Gastrocnemius medialis (tissue), 4 donors: Measurements from ENCODE around the gene NR6A1.

ENCODE experiments used
- CTCF ChIP-seq, 5 experiments: fragments of 450-650 bp in 3 of 5; fragments of 200-600 bp in 2 of 5; sonication (generic) in 2 of 5; IDR thresholded peaks in 4 of 5; conservative IDR thresholded peaks in 1 of 5; 1 replicate in 4 of 5; 2 replicates in 1 of 5; pipeline ENCODE4 v1.5.1; 2016 to 2019; ENCODE audit warnings: antibody characterized with exemption in 5 of 5, mild to moderate bottlenecking in 3 of 5, moderate library complexity in 3 of 5
- POLR2A ChIP-seq, 2 donors: fragments of 450-650 bp; IDR thresholded peaks; one replicate each; pipeline ENCODE4 v1.6.1; 2017; ENCODE audit warnings: antibody characterized with exemption in 2 of 2, mild to moderate bottlenecking in 2 of 2, moderate library complexity in 2 of 2

DNA sequence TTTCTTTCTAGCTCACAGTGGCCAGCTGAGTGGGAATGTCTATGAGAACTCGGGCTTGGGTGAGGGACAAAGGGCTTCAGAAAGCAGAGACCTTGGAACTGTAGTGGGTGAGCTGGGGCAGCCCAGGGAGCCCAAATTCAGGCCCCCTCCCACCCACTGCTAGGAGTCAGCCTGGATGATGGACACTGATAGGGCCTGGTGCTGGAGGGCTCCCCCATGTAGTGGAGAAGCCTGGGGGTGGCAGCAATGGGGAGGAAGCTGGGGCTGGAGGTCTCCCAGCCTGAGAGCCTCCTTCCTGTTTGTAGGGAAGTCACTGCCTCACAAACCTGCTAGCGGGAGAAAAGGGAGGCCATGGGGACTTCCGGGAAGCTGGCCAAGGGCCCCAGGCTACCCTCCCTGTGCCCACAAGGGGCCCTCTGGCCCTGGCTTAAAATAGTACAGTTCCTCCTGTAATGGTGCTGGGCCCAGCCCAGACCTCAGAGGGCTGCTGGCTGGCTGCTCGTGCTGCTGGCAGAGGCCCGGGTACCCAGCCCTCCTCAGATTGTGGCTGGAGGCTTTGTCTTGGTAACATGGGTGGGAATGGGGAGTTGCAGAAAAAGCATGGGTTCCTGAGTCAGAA is 257.6 kb downstream of the NR6A1 start:
- no peak for TF ChIP-seq CTCF (IDR thresholded peaks at IDR 0.05 in 4 of 5, conservative IDR thresholded peaks at IDR 0.05 in 1 of 5)
- TF ChIP-seq POLR2A (IDR thresholded peaks at IDR 0.05): no peak
